Stimulated activated CD4-positive, alpha-beta T cell treated with anti-CD3 and anti-CD28 coated beads, Interleukin-4, amount 100 ng/mL, for 1 hour (primary cell): ENCODE data around the gene PGPEP1.
"Not testable (repeated sequence)": the region's sequence is repeated elsewhere in the genome, so short reads cannot be mapped to it uniquely, and the experiment has no call there.

Experiments
- DNase-seq: peaks from one replicate; pipeline ENCODE4 v3.0.0-alpha.2; 2020

The PGPEP1 gene

GRCh38 chr19:18308948-18309325 lies 31.5 kb upstream of the PGPEP1 start:
- DNase-seq, result no peak

DNA sequence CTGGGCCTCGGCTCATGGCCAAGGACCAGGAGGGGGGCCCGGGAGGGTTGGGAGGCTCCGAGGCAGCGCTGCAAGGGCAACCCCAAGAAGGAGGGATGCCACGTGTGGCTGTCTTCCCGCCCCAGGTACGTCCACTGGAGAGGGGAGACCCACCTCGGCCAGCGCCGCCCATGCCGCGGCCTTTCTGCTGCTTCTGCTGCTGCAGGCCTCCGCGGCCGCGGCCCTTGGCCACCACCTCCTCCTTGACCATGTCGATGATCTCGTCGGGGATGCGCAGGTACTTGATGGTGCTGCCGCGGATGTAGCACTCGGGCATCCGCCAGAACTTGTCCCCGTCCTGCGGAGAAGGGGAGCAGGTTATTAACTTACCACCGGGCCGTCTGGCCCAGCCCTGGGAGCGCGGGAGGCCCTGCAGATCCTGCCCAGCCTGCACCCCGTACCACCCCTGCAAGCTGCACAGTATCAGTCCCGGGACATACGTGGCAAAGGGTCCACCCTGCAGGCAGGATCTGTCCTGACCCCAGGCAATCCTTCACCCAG lies 30.8 kb upstream of the PGPEP1 start:
- DNase-seq, result no peak

- no peak for DNase-seq
These were observed 30.1 kb upstream of the PGPEP1 start for GRCh38 chr19:18310118-18310909.

- DNase-seq, result no peak
These were observed 29.4 kb upstream of the PGPEP1 start for GRCh38 chr19:18310966-18311365.

DNA sequence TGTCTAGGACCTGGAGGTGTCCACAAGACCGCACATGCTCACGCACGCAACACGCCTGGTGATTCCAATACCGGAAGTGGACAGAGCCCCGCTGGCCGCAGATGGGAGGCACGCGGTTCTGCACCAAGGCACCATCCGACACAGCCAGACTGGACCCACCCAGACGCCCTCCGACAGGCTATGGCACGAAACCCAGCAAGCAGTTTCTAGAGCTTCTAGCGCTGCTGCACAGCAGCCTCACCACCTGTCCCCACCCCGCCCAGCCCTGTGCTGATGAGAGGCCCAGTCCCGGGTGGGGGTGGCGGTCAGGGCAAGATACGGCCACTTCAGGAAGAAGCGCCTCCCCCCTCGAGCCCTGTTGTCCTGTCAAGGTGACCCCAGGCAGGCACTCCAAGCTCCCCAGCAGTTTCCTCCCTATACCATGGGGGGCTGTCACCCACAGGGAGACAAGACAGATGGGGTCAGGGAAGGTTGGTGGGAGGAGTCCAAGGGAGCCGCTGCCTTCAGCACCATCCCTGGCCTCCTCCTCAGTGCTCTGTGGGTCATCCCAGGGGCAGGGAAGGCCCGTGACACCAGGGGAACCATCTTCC lies 28.8 kb upstream of the PGPEP1 start:
- DNase-seq, result no peak

DNA sequence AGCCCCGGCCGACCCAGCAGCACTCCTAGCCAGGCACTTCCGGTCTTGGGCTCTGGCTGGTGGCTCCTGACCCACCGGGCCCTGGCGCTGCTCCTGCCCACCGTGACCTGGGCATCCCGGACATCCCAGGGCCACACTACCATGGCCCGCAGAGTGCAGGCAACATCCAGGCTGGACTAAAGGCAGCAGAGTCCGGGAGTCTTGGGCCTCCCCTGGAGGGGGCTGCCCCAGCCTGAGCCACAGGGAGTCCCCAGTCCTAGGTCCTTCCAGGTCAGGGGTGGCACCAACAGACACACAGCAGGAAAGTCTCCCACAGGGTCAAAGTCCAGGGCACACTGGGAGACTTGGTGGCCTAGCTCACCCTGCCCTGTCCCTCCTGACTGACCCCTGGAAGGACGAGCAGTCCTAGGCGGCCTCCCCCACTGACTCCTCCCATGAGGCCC lies 28.3 kb upstream of the PGPEP1 start:
- no peak for DNase-seq

DNA sequence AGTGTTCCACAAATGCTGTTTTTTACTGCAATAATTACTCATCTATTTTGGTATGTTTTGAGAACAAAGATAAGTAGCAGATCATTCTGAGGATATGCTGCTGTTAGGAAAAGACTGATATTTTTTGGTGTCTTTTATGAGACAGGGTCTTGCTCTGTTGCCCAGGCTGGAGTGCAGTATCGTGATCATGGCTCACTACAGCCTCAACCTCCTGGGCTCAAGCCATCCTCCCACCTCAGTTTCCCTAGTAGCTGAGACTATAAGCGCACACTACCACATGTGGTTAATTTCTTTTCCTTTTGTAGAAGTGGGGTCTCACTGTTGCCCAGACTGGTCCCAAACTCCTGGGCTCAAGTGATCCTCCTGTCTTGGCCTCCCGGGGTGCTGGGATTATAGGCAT lies 27.0 kb upstream of the PGPEP1 start:
- no peak for DNase-seq

DNA sequence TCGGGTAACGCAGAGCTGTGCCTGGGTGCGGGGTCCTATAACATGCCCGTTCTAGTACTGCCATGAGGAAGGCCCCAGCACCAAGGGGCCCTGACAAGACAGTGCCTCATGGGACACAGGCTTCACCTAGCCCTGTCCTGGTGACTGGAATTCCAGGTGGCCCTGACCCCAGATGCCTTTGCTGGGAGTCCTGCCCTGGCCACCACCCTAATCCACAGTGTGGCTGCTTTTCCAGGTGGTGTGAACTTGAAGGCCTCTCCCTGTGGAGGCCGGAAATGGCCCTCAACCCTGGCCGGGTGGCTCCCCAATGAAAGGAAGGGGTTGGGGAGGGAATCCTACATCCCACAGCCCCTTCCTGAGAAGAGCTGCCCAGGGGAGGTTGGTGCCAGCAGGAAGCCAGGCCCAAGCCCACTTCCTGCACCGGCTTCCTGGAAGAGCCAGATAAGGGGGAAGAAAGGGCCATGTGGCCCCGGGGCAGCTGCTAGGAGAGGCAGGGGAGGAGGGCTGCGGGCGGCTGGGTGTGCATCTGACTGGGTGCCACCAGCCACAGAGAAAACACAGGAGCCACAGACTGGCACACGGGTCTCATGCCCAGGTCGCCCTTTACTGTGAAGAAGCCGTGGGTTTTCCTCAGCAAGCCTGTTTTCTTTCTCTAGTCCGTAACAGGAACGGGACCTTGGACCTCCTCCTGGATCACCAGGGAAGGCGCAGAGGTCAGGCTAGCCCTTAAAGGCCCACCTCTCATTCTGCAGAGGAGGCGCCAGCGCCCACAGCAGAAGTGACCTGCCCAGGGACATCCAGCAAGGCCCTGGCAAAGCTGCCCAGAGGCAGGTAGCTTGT lies 22.2 kb upstream of the PGPEP1 start:
- peak; percentile 43 for DNase-seq

- DNase-seq, result no peak
These were observed 20.7 kb upstream of the PGPEP1 start for GRCh38 chr19:18319591-18320135.

DNA sequence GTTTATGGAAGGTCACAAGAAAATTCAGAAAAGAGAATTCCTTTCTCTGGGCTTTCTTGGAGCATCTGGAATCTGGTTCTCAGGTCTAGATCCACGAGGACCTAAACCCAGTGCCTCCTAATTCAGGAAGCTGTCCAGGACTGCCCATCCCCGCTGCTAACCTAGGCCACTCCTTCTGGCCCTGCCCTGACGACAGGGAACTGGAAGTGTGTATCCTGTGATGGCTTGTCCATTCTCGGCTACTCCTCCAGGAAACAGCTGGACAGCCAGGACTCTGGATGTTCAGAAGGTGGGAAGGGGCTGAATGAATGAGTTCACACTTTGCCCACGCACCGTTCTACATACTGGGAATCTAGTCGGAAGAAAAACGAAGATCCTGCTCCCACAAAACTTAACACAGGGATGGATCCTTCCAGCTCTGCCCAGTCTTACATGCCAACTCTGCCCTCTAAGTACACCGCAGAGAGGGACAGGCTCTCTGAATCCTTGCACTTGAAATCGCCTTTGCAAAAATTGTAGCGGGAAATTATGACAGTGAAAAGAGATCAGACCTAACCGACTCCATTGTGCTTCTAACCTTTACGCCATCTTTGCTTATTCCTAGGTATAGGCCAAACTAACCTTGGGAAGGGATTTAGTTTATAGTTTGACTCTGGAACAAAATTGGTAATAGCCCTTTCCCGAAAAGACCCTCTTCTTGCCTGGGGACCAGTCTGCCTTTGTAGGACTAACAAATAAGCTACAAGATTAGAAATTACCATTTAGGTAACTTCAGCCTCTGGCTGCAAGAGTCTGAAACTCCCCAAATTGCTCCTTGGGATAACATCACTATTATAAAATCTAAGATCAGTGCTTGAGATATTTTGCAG lies 19.3 kb upstream of the PGPEP1 start:
- no peak for DNase-seq

GRCh38 chr19:18321734-18322102 lies 18.7 kb upstream of the PGPEP1 start:
- DNase-seq, result no peak

GRCh38 chr19:18322318-18322758 lies 18.1 kb upstream of the PGPEP1 start:
- DNase-seq, result peak; percentile 50

- peak; percentile 99 for DNase-seq
These were observed 17.5 kb upstream of the PGPEP1 start, which contains the start of gene LSM4 for GRCh38 chr19:18322759-18323460. TSS of gene LSM4 (minus strand) at chr19:18323076. CDS start at chr19:18323020, 56 bp downstream.

GRCh38 chr19:18324373-18324731 lies 16.0 kb upstream of the PGPEP1 start:
- DNase-seq, result not testable (repeated sequence)

GRCh38 chr19:18326772-18327171 lies 13.6 kb upstream of the PGPEP1 start:
- DNase-seq, result no peak

GRCh38 chr19:18328340-18329034 lies 11.9 kb upstream of the PGPEP1 start:
- DNase-seq, result peak; percentile 78

- no peak for DNase-seq
These were observed 11.4 kb upstream of the PGPEP1 start for GRCh38 chr19:18329035-18329376.

DNA sequence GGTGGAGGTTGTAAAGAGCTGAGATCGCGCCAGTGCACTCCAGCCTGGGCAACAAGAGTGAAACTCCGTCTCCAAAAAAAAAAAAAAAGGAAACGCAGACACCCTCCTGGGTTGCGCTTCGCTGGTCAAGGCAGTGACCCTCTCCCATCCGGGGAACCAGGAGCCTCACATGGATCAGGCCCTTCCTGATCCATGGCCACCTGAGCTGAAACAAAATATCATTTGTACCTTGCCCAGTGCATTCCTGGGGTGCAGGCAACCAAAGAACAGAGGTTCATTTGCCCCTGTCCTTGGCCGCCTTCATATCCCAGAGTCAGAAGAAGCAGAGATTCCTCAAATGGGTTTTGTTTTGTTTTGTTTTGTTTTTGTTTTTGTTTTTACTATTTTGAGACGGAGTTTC lies 9.5 kb upstream of the PGPEP1 start:
- DNase-seq, result no peak

DNA sequence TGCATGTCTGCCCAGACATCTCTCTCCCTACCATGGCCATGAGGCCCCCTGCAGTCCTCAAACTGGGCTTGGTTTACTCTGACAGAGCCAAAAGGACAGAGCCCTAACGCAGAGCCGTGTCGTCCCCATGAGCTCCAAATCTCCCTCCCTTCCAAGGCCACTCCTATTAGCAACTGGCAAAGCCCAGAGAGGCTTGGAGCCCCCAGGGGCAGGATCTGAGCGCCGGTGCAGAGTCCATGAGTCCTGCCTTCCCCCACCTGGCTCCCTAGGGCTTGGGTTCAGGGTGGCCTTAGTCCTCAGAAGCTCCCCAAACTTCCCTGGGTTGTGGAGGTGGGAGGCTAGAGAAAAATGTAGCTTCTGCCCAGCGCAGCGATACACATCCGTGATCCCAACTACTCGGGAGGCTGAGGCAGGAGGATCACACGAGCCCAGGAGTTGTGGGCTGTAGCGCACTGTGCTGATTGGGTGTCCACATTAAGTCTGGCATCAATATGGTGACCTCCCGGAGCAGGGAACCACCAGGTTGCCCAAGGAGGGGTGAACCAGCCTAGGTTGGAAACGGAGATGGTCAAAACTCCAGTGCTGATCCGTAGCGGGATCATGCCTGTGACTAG lies 7.4 kb upstream of the PGPEP1 start:
- no peak for DNase-seq

GRCh38 chr19:18333680-18334079 lies 6.7 kb upstream of the PGPEP1 start:
- no peak for DNase-seq
